Measurements from ENCODE around the gene EZH1. TPM values are rescaled to one million over a fixed set of nuclear protein-coding genes. Genes with fewer than 3 reads are reported as not detected.

The EZH1 gene
- total RNA-seq, 2 experiments from 2014 or later, result 23.1 to 25.5 TPM

GRCh38 chr17:42687707-42688320 is 57.0 kb downstream of the EZH1 start:
- H3K36me3 Mint-ChIP-seq (ENCODE audit: low read depth), result no peaks in the 10 kb centered on the region
- ATAC-seq (no peak), DNase-seq (no peak)
- peaks cover 18% of the 10 kb centered on the region for H3K27me3 Mint-ChIP-seq
- TF ChIP-seq, protein P1, sequence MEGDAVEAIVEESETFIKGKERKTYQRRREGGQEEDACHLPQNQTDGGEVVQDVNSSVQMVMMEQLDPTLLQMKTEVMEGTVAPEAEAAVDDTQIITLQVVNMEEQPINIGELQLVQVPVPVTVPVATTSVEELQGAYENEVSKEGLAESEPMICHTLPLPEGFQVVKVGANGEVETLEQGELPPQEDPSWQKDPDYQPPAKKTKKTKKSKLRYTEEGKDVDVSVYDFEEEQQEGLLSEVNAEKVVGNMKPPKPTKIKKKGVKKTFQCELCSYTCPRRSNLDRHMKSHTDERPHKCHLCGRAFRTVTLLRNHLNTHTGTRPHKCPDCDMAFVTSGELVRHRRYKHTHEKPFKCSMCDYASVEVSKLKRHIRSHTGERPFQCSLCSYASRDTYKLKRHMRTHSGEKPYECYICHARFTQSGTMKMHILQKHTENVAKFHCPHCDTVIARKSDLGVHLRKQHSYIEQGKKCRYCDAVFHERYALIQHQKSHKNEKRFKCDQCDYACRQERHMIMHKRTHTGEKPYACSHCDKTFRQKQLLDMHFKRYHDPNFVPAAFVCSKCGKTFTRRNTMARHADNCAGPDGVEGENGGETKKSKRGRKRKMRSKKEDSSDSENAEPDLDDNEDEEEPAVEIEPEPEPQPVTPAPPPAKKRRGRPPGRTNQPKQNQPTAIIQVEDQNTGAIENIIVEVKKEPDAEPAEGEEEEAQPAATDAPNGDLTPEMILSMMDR (IDR thresholded peaks at IDR 0.05), result no peak
- no peak overlapping the region for H3K4me3 Mint-ChIP-seq
- intact Hi-C loops (cut with micrococcal nuclease), result no loop called here
- no peaks in the 10 kb centered on the region for H3K9me3 Mint-ChIP-seq
- ChIA-PET POLR2A (no interaction called here), CTCF (no interaction called here)
- H3K4me1 Mint-ChIP-seq (ENCODE audit: low read depth), result peaks cover 7% of the 10 kb centered on the region
- no peak overlapping the region for H3K27ac Mint-ChIP-seq

GRCh38 chr17:42686520-42687128 is 58.2 kb downstream of the EZH1 start:
- ChIA-PET POLR2A (no interaction called here), CTCF (no interaction called here)
- intact Hi-C loops (cut with micrococcal nuclease), result no loop called here
- Mint-ChIP-seq H3K4me3 (no peak overlapping the region), H3K36me3 (ENCODE audit: low read depth) (no peaks in the 10 kb centered on the region), H3K4me1 (ENCODE audit: low read depth) (peaks cover 16% of the 10 kb centered on the region), H3K27me3 (peaks cover 29% of the 10 kb centered on the region), H3K27ac (no peak overlapping the region), H3K9me3 (no peaks in the 10 kb centered on the region)
- DNase-seq (no peak), ATAC-seq (no peak)
- TF ChIP-seq, protein P1 (IDR thresholded peaks at IDR 0.05), result no peak

- Mint-ChIP-seq H3K4me1 (ENCODE audit: low read depth) (peaks cover 22% of the 10 kb centered on the region), H3K36me3 (ENCODE audit: low read depth) (no peaks in the 10 kb centered on the region), H3K27ac (no peak overlapping the region), H3K4me3 (no peak overlapping the region), H3K9me3 (no peaks in the 10 kb centered on the region), H3K27me3 (peaks cover 34% of the 10 kb centered on the region)
- TF ChIP-seq, protein P1 (IDR thresholded peaks at IDR 0.05), result no peak
- no peak for ATAC-seq
- CTCF ChIA-PET, result no interaction called here
- DNase-seq, result no peak
- POLR2A ChIA-PET, result no interaction called here
- intact Hi-C loops (cut with micrococcal nuclease), result no loop called here
Observed at GRCh38 chr17:42685831-42686230, 59.0 kb downstream of the EZH1 start.

- ChIA-PET CTCF (interaction anchor here (0.6 to 2.0 kb wide), 2 partner anchors 11 to 489 kb away, joined by 3 to 4 read pairs; no protein-coding TSS in a partner anchor), POLR2A (interaction anchor here (1.1 kb wide), 2 partner anchors 77 to 107 kb away, joined by 3 read pairs; no protein-coding TSS in a partner anchor)
- Mint-ChIP-seq H3K4me1 (ENCODE audit: low read depth) (peaks cover 28% of the 10 kb centered on the region), H3K4me3 (no peak overlapping the region), H3K36me3 (ENCODE audit: low read depth) (no peaks in the 10 kb centered on the region), H3K27ac (no peak overlapping the region), H3K9me3 (no peaks in the 10 kb centered on the region), H3K27me3 (peaks cover 37% of the 10 kb centered on the region)
- DNase-seq (no peak), ATAC-seq (no peak)
- TF ChIP-seq, protein P1 (IDR thresholded peaks at IDR 0.05), result no peak
- intact Hi-C loops (cut with micrococcal nuclease), result no loop called here
Observed at GRCh38 chr17:42684929-42685556, 59.8 kb downstream of the EZH1 start.
